GM18507 (cell line): ENCODE results near the gene TSHZ2.
"Not testable (repeated sequence)": the region's sequence is repeated elsewhere in the genome, so short reads cannot be mapped to it uniquely, and the experiment has no call there.

ENCODE experiments used
- DNase-seq: peaks from one replicate; pipeline ENCODE4 v3.0.0; 2011; ENCODE audit warnings: low read depth; ENCODE audit not compliant: insufficient read length; ENCODE audit errors: extremely low spot score
- FAIRE-seq: peaks from 2 replicates; lab custom pipeline; 2011; peaks lifted over from hg19 to GRCh38; lab: Jason Lieb, UNC

The TSHZ2 gene

GRCh38 chr20:53515749-53516148 lies 543.6 kb downstream of the TSHZ2 start:
- DNase-seq = no peak
- no peak for FAIRE-seq

GRCh38 chr20:53517146-53517545 lies 545.0 kb downstream of the TSHZ2 start:
- no peak for DNase-seq

GRCh38 chr20:53521421-53521820 lies 549.3 kb downstream of the TSHZ2 start:
- not testable (repeated sequence) for FAIRE-seq, DNase-seq

More at GRCh38 chr20:53517146-53517545, 545.0 kb downstream of the TSHZ2 start:
- FAIRE-seq = no peak

DNA sequence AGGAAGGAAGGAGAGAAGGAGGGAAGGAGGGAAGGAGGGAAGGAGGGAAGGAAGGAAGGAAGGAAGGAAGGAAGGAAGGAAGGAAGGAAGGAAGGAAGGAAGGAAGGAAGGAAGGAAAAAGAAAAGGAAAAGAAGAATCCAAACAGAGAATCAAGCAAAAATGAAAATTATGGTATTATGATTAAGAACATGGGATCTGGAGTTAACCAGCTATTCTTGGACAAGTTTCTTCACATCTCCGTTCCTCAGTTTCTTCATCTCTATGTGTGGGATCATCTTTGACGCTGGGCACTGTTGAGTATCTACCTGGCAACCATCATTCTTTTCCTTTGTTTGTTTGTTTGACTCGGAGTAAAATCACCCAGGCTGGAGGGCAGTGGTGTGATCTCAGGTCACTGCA lies 549.9 kb downstream of the TSHZ2 start:
- DNase-seq (no peak), FAIRE-seq (no peak)

DNA sequence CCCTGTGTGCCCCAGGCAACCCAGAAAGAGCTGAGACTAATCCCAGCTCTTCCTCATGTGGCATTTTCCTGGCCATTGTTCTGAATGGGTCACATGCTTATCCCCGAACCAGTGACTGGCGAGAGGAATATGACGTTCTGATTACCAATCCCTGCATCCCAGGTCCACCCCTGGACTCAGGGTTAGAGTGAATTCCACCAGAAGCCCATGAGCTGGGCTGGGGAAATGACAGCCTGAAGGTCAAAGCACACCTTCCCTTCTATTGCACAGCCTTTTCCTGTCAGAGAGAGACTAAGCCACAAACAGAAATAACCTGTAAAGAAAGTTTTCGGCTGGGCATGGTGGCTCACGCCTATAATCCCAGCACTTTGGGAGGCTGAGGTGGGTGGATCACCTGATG lies 550.5 kb downstream of the TSHZ2 start:
- no peak for DNase-seq
- FAIRE-seq = no peak

GRCh38 chr20:53523615-53524014 lies 551.5 kb downstream of the TSHZ2 start:
- DNase-seq, FAIRE-seq: not testable (repeated sequence)

DNA sequence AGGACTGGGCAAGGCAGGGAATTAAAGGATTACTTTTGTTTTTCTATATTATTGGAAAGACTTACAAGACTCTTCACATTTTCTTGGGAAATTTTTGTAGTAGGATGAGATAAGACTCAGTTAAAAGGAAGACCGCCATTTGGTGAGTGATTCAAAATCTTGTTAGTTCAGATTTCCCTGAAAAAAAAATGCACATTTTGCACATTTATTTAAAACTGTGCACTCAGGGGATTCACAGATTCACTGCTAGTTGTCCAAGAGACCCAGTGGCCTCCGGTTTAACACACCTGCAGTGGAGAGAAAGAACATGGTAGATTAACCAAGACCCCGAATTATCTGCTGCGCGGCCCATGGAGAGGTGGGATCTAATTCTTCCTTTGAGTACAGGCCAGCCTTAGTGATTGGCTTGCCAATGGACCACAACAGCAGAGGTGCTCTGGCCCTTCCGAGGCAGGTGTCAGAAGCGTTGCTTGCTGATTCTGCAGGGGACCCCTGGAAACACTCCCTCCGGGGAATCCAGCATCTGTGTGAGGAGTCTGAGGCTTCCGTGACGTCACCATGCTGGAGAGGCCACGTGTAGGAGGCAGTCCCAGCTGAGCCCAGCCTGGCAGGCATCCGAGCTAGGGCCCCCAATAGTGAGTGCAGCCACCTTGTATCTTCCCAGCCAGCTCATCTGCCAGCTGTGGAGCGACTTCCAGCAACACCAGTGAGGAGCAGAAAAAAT lies 552.6 kb downstream of the TSHZ2 start:
- DNase-seq (no peak), FAIRE-seq (no peak)

DNA sequence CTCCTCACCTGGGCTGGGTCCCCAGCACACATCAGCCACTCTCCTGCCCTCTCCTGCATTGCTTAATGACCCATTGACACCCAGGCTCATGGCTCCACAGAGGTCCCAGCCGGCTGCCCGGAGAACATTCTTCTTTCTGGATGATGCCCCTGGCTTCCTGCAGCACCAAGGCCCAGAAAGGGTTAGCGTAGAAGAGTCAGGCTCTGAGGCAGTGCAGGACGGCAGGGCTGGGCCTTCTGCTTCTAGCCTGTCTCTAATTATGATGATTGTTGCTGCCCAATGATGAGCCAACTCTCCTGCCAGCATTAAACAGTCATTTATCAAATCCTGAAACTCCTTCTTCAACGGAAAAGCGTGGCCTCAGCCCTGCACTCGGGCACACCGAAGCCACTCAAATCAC lies 555.0 kb downstream of the TSHZ2 start:
- DNase-seq (no peak), FAIRE-seq (no peak)

- FAIRE-seq (no peak), DNase-seq (no peak)
These were observed 557.5 kb downstream of the TSHZ2 start for GRCh38 chr20:53529658-53530057.

DNA sequence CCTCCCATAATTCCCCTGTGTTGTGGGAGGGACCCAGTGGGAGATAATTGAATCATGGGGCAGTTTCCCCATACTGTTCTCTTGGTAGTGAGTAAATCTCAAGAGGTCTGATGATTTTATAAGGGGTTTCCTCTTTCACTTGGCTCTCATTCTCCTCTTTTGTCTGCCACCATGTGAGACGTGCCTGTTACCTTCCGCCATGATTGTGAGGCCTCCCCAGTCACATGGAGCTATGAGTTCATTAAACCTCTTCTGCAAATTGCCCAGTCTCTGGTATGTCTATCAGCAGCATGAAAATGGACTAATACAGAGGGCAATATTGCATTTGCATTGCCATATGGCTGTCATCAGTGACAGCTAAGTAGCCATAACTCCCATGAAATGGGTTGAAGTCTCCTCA lies 558.3 kb downstream of the TSHZ2 start:
- FAIRE-seq (no peak), DNase-seq (no peak)

DNA sequence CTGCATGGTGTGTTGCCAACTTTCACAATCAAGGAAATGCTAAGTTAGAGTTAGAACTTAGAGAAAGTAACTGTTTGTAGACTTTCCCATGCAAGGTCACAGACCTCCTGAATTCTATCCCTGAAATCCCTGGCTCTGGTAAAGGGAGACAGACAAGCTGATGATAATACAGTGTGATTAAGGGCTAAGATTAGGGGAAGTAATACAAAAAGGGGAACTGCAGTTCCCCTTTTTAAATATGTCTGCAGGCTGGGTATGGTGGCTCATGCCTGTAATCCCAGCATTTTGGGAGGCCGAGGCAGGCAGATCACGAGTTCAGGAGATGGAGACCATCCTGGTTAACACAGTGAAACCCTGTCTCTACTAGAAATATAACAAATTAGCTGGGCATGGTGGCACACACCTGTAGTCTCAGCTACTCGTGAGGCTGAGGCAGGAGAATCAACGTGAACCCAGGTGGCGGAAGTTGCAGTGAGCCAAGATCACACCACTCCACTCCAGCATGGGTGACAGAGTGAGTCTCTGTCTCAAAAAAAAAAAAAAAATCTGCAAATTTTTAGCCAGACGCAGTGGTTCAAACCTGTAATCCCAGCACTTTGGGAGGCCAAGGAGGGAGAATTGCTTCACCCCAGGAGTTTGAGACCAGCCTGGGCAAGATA lies 560.6 kb downstream of the TSHZ2 start:
- FAIRE-seq, DNase-seq: not testable (repeated sequence)

DNA sequence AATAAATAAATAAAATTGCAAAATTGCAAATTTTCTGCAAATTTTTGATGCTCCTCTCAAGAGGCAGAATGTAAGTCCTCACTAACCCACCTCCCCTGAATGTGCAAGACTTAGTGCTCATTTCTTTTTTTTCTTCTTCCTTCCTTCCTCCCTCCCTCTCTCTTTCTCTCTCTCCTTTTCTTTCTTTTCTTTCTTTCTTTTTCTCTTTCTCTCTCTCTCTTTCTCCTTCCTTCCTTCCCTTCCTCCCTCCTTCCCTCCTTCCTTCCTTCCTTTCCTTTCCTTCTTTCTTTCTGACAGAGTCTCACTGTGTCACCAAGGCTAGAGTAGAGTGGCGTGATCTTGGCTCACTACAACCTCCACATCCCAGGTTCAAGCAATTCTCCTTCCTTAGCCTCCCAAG lies 561.3 kb downstream of the TSHZ2 start:
- DNase-seq (no peak), FAIRE-seq (no peak)

GRCh38 chr20:53534037-53534436 lies 561.9 kb downstream of the TSHZ2 start:
- FAIRE-seq = no peak
- no peak for DNase-seq

- DNase-seq (no peak), FAIRE-seq (no peak)
These were observed 563.7 kb downstream of the TSHZ2 start for GRCh38 chr20:53535878-53536277.

GRCh38 chr20:53536382-53536781 lies 564.2 kb downstream of the TSHZ2 start:
- DNase-seq, FAIRE-seq: not testable (repeated sequence)

DNA sequence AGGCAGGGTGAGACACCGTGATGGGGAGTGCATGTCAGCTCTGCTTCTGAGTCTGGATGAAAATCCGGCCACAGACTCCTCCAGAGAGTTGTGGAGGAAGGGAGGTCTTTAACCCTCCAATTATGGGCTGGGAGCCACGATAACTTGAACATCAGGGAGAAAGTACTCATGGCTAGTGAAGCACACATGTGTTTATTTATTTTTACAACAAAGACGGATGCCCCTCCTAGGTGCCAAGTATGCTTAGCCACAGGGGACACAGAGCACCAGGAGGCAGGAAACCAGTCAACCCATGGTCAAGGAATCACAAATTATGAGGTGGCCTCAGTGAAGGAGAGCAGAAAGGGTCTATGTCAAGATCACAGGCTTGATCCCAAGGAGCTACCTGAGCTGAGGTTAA lies 567.4 kb downstream of the TSHZ2 start:
- FAIRE-seq = no peak
- DNase-seq = no peak
